Measurements from ENCODE around the gene OR6Y1.

The OR6Y1 gene

DNA sequence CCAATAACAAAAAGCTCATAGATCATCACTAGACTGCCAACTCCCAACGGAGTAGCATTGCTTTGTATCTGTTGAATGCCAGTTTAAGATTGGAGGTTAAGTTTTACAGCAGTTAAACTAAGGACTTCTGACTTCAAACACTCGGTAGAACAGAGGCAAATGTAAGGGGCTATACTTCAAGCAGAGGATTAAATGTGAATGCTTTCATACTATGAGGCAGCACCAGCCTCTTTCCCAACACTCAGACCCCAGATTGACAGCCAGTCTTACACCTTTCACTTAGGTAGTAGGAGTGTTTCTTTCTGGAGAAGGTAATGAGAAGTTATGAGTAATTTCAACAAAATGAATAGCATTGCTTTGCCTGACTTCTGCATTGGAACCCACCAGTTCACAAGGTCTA is 59.4 kb downstream of the OR6Y1 start:
- TF ChIP-seq EP300 (IDR thresholded peaks at IDR 0.05; ENCODE audit: borderline replicate concordance) (no peak), RAD21 (IDR thresholded peaks at IDR 0.05; ENCODE audit: low read depth) (no peak), CEBPB (IDR thresholded peaks at IDR 0.05) (no peak), FOXM1 (IDR thresholded peaks at IDR 0.05; ENCODE audit: borderline replicate concordance, low read depth) (no peak), TEAD4 (IDR thresholded peaks at IDR 0.05) (no peak), YY1 (IDR thresholded peaks at IDR 0.05; ENCODE audit: low read depth) (no peak), TAF1 (IDR thresholded peaks at IDR 0.05; ENCODE audit: low read depth) (no peak)
- TF ChIP-seq, protein P1, sequence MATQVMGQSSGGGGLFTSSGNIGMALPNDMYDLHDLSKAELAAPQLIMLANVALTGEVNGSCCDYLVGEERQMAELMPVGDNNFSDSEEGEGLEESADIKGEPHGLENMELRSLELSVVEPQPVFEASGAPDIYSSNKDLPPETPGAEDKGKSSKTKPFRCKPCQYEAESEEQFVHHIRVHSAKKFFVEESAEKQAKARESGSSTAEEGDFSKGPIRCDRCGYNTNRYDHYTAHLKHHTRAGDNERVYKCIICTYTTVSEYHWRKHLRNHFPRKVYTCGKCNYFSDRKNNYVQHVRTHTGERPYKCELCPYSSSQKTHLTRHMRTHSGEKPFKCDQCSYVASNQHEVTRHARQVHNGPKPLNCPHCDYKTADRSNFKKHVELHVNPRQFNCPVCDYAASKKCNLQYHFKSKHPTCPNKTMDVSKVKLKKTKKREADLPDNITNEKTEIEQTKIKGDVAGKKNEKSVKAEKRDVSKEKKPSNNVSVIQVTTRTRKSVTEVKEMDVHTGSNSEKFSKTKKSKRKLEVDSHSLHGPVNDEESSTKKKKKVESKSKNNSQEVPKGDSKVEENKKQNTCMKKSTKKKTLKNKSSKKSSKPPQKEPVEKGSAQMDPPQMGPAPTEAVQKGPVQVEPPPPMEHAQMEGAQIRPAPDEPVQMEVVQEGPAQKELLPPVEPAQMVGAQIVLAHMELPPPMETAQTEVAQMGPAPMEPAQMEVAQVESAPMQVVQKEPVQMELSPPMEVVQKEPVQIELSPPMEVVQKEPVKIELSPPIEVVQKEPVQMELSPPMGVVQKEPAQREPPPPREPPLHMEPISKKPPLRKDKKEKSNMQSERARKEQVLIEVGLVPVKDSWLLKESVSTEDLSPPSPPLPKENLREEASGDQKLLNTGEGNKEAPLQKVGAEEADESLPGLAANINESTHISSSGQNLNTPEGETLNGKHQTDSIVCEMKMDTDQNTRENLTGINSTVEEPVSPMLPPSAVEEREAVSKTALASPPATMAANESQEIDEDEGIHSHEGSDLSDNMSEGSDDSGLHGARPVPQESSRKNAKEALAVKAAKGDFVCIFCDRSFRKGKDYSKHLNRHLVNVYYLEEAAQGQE (IDR thresholded peaks at IDR 0.05; ENCODE audit: low read depth) = no peak
